ENCODE measurements around the gene GOLGA7B. TPM values are rescaled to one million over a fixed set of nuclear protein-coding genes. Genes with fewer than 3 reads are reported as not detected.

The GOLGA7B gene
- total RNA-seq, 6 donors from 2014 or later = 1.0 to 2.6 (median 1.1) TPM

- H3K4me1 ChIP-seq = peaks cover 0 to 37% (median 13%) of the 10 kb centered on the region in 4 donors
- no peaks in the 10 kb centered on the region for H3K36me3 ChIP-seq
- H3K27me3 ChIP-seq = no peaks in the 10 kb centered on the region
- H3K9me3 ChIP-seq = no peaks in the 10 kb centered on the region
- no peak for ATAC-seq (ENCODE audit: low FRiP score in 2 of 2)
- WGBS, 2 donors = 63 to 76% methylated on average over 2 of the region's 2 CpGs
- no peak overlapping the region for H3K4me3 ChIP-seq
- TF ChIP-seq POLR2A (IDR thresholded peaks at IDR 0.05) (no peak), EP300 (IDR thresholded peaks at IDR 0.05) (peak in 1 of 4 donors; percentile 9)
- DNase-seq = no peak
- H3K27ac ChIP-seq = peak overlapping the region in 2 of 4 donors; percentile 68 to 83
These were observed 43.3 kb downstream of the GOLGA7B start for GRCh38 chr10:97892939-97893338.

GRCh38 chr10:97894092-97894491, 44.4 kb downstream of the GOLGA7B start:
- TF ChIP-seq POLR2AphosphoS5 (IDR thresholded peaks at IDR 0.05) = no peak
- no peak for TF ChIP-seq POLR2A (IDR thresholded peaks at IDR 0.05)
- no peak for TF ChIP-seq EP300 (IDR thresholded peaks at IDR 0.05)
- TF ChIP-seq, protein P1, sequence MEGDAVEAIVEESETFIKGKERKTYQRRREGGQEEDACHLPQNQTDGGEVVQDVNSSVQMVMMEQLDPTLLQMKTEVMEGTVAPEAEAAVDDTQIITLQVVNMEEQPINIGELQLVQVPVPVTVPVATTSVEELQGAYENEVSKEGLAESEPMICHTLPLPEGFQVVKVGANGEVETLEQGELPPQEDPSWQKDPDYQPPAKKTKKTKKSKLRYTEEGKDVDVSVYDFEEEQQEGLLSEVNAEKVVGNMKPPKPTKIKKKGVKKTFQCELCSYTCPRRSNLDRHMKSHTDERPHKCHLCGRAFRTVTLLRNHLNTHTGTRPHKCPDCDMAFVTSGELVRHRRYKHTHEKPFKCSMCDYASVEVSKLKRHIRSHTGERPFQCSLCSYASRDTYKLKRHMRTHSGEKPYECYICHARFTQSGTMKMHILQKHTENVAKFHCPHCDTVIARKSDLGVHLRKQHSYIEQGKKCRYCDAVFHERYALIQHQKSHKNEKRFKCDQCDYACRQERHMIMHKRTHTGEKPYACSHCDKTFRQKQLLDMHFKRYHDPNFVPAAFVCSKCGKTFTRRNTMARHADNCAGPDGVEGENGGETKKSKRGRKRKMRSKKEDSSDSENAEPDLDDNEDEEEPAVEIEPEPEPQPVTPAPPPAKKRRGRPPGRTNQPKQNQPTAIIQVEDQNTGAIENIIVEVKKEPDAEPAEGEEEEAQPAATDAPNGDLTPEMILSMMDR (IDR thresholded peaks at IDR 0.05) = no peak
- peaks cover 0 to 29% (median 7%) of the 10 kb centered on the region in 4 donors for H3K4me1 ChIP-seq
- no peaks in the 10 kb centered on the region for H3K27me3 ChIP-seq
- H3K27ac ChIP-seq = no peak overlapping the region
- H3K9me3 ChIP-seq = no peaks in the 10 kb centered on the region
- H3K36me3 ChIP-seq = no peaks in the 10 kb centered on the region
- 58 to 75% methylated on average over 3 of the region's 3 CpGs for WGBS, 2 donors
- H3K4me3 ChIP-seq = no peak overlapping the region
- ATAC-seq (ENCODE audit: low FRiP score in 2 of 2) = no peak
- DNase-seq = no peak

GRCh38 chr10:97895084-97895483, 45.4 kb downstream of the GOLGA7B start:
- WGBS, 2 donors = 67 to 89% methylated on average over 6 to 13 of the region's 13 CpGs
- peak in 1 of 2 donors; percentile 57 for DNase-seq
- Histone ChIP-seq H3K9me3 (no peaks in the 10 kb centered on the region), H3K27me3 (no peaks in the 10 kb centered on the region), H3K4me3 (no peak overlapping the region), H3K27ac (peak overlapping the region in 2 of 4 donors; percentile 22 to 23), H3K4me1 (peaks cover 0 to 19% (median 5%) of the 10 kb centered on the region in 4 donors), H3K36me3 (no peaks in the 10 kb centered on the region)
- no peak for ATAC-seq (ENCODE audit: low FRiP score in 2 of 2)
- TF ChIP-seq POLR2AphosphoS5 (IDR thresholded peaks at IDR 0.05) (no peak), POLR2A (IDR thresholded peaks at IDR 0.05) (no peak), EP300 (IDR thresholded peaks at IDR 0.05) (no peak)
- TF ChIP-seq, protein P1 (IDR thresholded peaks at IDR 0.05) = no peak

- Histone ChIP-seq H3K9me3 (no peaks in the 10 kb centered on the region), H3K36me3 (no peaks in the 10 kb centered on the region), H3K4me1 (peaks cover 0 to 18% (median 5%) of the 10 kb centered on the region in 4 donors), H3K27me3 (no peaks in the 10 kb centered on the region), H3K4me3 (no peak overlapping the region), H3K27ac (peak overlapping the region in 1 of 4 donors; percentile 15)
- no peak for DNase-seq
- ATAC-seq (ENCODE audit: low FRiP score in 2 of 2) = no peak
- TF ChIP-seq POLR2AphosphoS5 (IDR thresholded peaks at IDR 0.05) = no peak
- 48 to 59% methylated on average over 5 to 9 of the region's 9 CpGs for WGBS, 2 donors
These were observed 46.3 kb downstream of the GOLGA7B start for GRCh38 chr10:97895915-97896314.

DNA sequence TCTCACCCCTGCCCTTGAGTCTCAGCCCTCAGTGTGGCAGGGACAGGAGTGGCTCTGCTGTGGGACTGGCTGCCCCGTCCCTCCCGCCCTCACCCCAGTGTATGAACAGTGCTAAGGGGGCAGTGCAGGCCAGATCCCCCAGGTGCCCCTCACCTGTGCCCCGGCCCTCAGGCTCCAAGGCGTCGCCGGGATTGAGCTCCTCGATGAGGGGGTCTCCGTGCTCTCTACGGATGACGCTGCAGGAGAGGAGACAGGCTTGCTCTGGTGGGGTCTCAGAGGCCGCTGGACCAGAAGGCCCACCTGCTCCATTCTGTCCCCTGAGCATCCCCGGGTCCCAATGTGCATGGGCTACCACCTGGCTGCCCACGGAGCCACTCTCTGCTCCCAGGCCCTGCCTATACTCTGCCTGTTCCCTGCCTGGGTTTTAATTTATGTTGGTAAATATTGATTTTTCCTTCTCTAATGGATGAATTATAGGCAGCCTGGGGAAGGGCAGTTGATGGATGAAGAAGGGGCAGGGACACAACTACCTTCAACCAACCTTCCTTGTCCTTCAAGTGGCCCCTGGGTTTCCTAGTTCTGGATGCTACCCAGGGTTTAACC, 47.2 kb downstream of the GOLGA7B start:
- peak overlapping the region in 1 of 4 donors; percentile 32 for H3K27ac ChIP-seq
- DNase-seq (peak in 1 of 2 donors; percentile 40), ATAC-seq (ENCODE audit: low FRiP score in 2 of 2) (no peak)
- H3K27me3 ChIP-seq = no peaks in the 10 kb centered on the region
- 89 to 94% methylated on average over 2 to 13 of the region's 13 CpGs for WGBS, 2 donors
- H3K4me1 ChIP-seq = peaks cover 0 to 18% (median 5%) of the 10 kb centered on the region in 4 donors
- TF ChIP-seq POLR2A (IDR thresholded peaks at IDR 0.05) (no peak), POLR2AphosphoS5 (IDR thresholded peaks at IDR 0.05) (no peak), EP300 (IDR thresholded peaks at IDR 0.05) (no peak)
- TF ChIP-seq, protein P1 (IDR thresholded peaks at IDR 0.05) = no peak
- H3K4me3 ChIP-seq = no peak overlapping the region
- H3K36me3 ChIP-seq = no peaks in the 10 kb centered on the region
- H3K9me3 ChIP-seq = no peaks in the 10 kb centered on the region

DNA sequence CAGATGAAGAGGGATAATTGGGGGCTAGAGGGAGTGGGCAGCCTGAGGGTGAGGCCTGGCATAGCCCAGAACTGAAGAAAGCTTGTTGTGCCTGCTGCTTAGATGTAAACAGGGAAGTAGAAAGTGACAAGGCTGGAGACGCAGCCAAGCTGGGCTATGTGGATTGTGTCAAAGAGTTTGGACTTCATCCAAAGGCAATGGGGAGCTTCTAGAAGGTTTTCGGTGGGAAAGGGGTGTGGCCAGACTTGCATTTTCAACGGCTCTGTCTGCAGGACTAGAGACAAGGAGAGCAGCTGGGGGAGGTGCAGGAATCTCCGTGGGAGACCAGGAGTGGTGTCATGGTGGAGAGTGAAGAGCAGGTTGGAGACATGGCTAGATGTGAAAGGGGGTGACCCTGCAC, 48.8 kb downstream of the GOLGA7B start:
- DNase-seq (no peak), ATAC-seq (ENCODE audit: low FRiP score in 2 of 2) (no peak)
- Histone ChIP-seq H3K4me3 (no peak overlapping the region), H3K9me3 (no peaks in the 10 kb centered on the region), H3K27me3 (no peaks in the 10 kb centered on the region), H3K36me3 (no peaks in the 10 kb centered on the region), H3K4me1 (peaks cover 0 to 9% (median 2%) of the 10 kb centered on the region in 4 donors), H3K27ac (no peak overlapping the region)
- TF ChIP-seq POLR2AphosphoS5 (IDR thresholded peaks at IDR 0.05) (no peak), EP300 (IDR thresholded peaks at IDR 0.05) (no peak), POLR2A (IDR thresholded peaks at IDR 0.05) (no peak)
- TF ChIP-seq, protein P1 (IDR thresholded peaks at IDR 0.05) = no peak
- WGBS, 2 donors = 1 to 13% methylated on average over 4 of the region's 4 CpGs

Data from upper lobe of left lung (tissue), 6 donors.